GM21360 (cell line): ENCODE measurements around the gene POU5F1.
A peak's percentile ranks its signal among the peaks of the same experiment; 100 is the strongest.
"Not testable (repeated sequence)": the region's sequence is repeated elsewhere in the genome, so short reads cannot be mapped to it uniquely, and the experiment has no call there.

Experiments
- ATAC-seq: cut with Tn5 transposase; IDR thresholded peaks from one replicate; pipeline ENCODE4 v1.9.1; 2021; ENCODE audit warnings: mild to moderate bottlenecking, moderate library complexity; ENCODE audit not compliant: unreplicated experiment

POU5F1 gene

DNA sequence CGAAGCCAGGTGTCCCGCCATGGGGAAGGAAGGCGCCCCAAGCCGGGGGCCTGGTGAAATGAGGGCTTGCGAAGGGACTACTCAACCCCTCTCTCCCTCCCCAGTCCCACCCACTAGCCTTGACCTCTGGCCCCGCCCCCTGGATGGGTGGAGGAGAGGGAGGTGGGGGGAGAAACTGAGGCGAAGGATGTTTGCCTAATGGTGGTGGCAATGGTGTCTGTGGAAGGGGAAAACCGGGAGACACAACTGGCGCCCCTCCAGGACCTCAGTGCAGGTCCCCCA lies at the start of gene POU5F1:
POU5F1 (minus strand) TSS at position 83 of the 282 bp plus-strand sequence; CDS start at position 21, 62 bp downstream.
- no peak for ATAC-seq

- no peak for ATAC-seq
Observed at GRCh38 chr6:31216208-31216898, 45.9 kb upstream of the POU5F1 start.

- not testable (repeated sequence) for ATAC-seq
Observed at GRCh38 chr6:31215216-31215615, 44.7 kb upstream of the POU5F1 start.

DNA sequence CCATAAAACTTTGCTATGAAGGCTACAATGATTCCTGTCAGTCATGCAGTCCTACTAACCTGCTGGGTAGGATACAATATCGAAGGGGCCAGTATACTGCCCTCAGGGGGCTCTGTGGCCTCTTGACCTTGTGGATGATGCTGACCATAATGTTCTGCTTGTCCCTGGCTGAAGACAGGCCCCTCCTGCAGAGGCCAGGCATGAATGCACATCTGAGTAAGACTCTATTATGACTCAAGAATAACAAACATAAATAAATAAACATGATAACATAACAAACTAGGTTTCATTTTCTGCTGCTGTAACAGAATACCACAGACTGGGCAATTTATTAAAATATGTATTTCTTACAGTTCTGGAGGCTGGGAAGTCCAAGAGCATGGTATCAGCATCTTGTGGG lies 44.0 kb upstream of the POU5F1 start:
- no peak for ATAC-seq

GRCh38 chr6:31210741-31211532 lies 40.5 kb upstream of the POU5F1 start:
- no peak for ATAC-seq

DNA sequence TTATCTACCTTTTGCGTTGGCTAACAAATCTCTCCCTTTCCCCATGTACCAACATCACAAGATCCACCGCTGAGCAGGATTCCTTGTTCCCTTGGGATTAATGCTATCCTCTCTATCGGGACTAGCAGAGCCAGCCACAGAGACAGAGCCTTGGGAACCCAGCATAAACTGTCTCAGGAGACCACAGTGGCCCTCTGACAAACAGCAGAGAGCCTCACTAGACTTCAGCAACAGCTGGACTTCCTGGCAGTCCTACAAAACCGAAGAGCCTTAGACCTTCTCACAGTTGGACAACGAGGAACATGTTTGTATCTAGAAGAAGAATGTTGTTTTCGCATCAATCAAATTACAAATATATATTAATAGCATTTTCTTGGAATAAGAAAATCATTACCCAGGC lies 39.6 kb upstream of the POU5F1 start:
- no peak for ATAC-seq

- ATAC-seq: no peak
Observed at GRCh38 chr6:31209137-31209536, 38.7 kb upstream of the POU5F1 start.

- no peak for ATAC-seq
Observed at GRCh38 chr6:31208506-31208905, 38.0 kb upstream of the POU5F1 start.

DNA sequence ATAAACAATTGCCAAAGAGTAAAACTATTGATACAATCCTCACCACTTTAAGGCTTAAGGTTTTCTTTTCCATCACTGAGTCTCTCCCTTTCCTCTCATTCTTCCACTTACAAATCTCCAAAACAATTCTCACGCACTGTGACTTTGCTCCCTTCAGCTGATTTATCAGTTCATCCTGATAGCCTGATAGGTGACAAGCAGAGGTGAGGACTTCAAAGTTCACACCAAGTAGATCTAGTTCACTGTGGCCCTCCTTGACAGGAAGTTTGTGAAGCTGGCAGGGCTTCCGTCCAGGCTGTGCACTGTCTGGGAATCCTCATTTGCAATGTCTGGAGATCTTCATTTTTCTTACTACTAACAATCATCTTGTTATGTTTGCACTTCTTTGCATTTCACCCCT lies 35.2 kb upstream of the POU5F1 start:
- ATAC-seq: no peak

GRCh38 chr6:31204751-31205145 lies 34.3 kb upstream of the POU5F1 start:
- no peak for ATAC-seq

DNA sequence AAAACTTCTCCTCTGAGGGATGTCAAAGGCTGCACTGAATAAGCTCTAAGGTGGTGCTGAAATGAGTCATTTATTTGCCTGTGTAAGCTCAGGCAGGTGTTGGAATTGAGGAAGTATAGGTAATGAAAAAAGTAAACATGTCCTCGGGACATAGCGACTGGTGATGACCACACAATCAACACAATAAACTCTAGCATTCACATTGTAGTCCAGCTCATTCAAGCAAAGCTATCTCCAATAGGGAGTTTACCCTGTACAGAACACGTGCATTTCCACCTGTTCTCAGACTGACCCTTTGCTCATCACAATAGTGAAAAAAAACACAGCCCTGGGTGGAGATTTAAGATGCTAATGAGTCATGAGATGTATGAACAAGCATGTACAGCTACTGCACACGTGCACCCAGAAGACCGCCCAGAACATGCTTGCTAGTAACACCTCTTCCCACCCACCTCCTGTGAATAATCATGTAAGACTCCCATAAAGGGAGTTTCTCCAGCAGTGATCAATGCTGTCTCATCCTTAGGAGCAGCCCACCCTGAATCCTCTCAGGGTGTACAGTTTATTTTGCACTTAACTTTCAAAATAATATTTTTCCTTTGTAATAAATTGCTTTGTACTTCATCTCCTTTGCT lies 33.0 kb upstream of the POU5F1 start:
- peak; percentile 49 for ATAC-seq

DNA sequence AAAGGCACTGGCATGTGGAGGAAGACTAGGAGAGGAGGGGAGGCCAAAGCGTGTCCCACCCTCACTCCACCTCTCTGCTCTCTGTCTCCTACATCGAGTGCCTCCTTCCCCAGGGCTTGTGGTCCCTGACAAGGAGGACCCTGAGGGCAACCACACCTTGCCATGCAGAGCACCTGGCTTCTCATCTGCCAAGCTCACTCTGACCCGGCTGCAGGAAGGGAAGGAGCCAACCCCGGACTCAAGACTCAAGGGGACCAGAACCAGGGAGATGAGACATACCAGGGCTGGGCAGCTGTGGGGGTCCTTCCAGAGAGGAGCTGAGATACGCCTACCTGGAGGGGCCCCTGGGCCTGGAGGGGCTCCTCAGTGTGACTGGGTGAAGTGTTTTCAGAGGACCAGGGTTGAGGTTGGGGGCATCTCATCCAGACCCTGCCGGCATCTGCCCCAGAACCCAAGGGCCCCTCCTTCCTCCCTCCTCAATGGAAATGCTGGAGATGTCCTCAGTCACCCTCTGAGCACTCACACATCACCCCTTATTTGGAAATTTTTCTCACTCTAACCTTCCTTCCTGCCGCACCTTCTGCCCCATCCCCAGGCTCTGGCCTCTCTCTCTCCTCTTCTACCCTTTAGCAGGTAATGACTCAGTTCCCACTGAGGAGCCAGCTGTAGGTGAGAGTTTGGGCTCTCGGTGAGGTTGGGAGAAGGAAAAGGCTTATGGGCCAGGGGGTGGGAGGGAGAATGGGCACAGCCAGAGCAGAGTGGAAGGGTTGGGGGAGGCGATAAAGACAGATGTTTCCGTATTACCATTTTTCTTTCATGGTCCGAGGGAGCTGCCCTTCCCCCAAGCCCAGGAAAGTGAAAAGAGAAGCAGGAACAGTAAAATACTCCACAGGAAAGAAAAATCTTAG lies 32.0 kb upstream of the POU5F1 start:
- no peak for ATAC-seq

DNA sequence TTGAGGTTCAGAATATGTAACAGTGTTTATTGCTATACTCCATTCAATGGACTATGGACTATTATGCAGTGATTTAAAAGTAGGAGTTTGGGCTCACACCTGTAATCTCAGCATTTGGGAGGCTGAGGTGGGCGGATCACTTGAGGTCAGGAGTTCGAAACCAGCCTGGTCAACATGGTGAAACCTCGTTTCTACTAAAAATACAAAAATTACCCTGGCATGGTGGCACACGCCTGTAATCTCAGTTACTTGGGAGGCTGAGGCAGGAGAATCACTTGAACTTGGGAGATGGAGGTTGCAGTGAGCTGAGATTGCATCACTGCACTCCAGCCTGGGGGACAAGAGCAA lies 28.6 kb upstream of the POU5F1 start:
- not testable (repeated sequence) for ATAC-seq

GRCh38 chr6:31197559-31198305 lies 27.2 kb upstream of the POU5F1 start:
- ATAC-seq: peak; percentile 59

GRCh38 chr6:31196251-31197022 lies 26.0 kb upstream of the POU5F1 start:
- ATAC-seq: not testable (repeated sequence)

GRCh38 chr6:31195308-31195979 lies 25.0 kb upstream of the POU5F1 start:
- not testable (repeated sequence) for ATAC-seq

- no peak for ATAC-seq
Observed at GRCh38 chr6:31194061-31194834, 23.8 kb upstream of the POU5F1 start.

DNA sequence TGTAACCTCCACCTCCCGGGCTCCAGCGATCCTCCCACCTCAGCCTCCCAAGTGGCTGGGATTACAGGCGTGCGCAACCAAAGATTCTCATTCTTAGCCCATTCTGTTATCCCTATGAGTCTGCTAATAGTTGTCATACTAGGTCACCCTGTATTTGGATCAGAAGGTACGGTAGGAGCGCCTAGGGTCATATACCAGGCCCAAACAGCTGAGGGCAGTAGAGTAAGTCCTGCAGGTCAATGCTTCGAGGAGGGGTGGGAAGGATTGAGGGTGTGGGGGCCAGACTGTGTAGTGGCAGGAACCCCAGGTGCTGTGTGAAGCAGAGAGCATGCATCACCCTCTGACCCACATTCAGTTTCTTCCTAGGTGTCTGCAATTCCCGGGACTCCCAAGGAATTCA lies 22.7 kb upstream of the POU5F1 start:
- no peak for ATAC-seq
